Femur (tissue), 1 donor: ENCODE data around the gene HNRNPUL2.

Experiments
- DNase-seq: peaks from one replicate; pipeline ENCODE4 v3.0.0-alpha.2; 2017

Gene HNRNPUL2

DNA sequence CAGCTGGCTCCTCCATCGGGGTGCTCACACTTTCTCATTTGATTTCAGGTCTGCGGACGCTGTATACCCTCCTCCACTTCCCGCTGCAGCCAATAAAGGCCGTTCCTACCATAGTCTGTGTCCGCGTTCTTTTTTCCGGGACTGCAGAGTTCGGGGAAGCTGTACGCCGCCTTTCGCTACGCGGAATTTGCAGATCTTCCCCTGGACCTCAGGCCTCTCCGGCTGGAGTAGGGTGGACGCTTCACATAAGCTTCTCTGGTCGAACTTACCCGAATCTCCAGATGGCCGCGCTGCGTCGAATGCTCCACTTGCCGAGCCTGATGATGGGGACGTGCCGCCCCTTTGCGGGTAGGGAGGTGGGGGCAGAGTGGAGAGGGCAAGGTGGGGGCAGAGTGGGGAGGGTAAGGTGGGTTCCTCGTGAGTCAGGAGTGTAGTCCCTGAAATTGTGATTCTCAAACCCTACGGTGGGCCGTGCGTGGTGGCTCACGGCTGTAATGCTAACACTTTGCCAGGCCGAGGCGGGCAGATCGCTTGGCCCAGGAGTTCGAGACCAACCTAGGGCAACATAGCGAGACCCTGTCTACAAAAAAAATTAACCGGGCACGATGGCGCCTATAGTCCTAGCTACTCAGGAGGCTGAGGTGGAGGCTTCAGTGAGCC lies 61.5 kb downstream of the HNRNPUL2 start:
- DNase-seq: peak; percentile 73

DNA sequence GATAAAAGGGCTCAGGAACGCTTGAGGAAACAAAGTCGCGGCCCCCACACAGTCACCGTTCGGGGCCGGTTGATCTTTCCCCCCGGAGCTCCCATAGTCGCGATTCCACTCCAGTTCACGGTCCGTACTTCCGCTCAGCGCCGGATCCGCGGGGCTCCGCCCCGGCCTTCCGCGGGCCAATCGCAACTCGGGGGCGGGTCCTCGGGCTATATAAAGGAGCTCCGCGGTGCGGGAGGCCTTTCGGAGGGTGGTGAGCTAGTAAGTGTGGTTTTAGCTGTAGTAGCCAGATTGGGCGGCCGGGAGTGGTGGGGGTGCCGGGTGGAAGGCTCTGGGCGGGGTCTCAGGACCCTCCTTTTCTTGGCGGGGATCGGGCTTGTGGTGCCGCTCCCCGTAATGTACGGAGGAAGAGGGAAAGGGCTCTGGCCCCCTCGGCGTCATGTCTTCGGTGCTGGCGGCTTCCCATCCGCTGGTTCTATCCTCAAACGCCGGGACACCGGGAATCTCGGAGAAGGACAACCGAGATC lies 62.1 kb downstream of the HNRNPUL2 start, which contains the start of the genes C11orf98 and CSKMT:
Gene C11orf98, minus strand, starts transcription at position 136 of the 524 bp plus-strand sequence. Its CDS starts 41 bp downstream, at position 95.
Gene CSKMT, plus strand, starts transcription at position 238 of the 524 bp plus-strand sequence. CDS start 568 bp downstream, outside the sequence.
- peak; percentile 98 for DNase-seq

DNA sequence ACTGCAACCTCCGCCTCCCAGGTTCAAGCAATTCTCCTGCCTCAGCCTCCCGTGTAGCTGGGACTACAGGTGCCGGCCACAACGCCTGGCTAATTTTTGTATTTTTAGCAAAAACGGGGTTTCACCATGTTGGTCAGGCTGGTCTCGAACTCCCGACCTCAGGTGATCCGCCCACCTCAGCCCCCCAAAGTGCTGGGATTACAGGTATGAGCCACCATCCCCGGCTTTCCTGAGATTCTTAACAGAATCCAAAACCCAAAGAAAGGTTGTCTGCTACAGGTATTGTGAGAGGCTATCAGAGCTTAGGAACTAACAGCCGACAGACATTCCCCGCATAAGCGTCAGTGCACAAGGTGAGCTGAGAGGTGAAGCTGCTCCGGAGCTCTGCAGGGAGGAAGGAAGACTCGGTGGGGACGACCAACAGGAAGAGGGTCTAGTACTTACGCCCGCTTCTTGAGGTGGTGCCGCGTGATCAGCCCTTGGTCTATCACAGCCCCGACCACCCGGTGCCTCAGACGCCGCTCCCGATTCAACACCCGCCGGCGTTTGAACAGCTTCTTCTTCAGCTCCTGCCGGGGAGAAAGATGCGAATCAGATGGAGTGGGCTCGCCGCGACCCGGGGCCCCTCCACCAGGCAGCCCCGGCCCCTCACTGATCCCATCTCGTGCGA lies 62.7 kb downstream of the HNRNPUL2 start:
- DNase-seq: no peak
